ENCODE measurements around the gene MYRF. TPM values are rescaled to one million over a fixed set of nuclear protein-coding genes. Genes with fewer than 3 reads are reported as not detected.

MYRF gene
- total RNA-seq, 1 donor from 2014 or later = 10.4 TPM

DNA sequence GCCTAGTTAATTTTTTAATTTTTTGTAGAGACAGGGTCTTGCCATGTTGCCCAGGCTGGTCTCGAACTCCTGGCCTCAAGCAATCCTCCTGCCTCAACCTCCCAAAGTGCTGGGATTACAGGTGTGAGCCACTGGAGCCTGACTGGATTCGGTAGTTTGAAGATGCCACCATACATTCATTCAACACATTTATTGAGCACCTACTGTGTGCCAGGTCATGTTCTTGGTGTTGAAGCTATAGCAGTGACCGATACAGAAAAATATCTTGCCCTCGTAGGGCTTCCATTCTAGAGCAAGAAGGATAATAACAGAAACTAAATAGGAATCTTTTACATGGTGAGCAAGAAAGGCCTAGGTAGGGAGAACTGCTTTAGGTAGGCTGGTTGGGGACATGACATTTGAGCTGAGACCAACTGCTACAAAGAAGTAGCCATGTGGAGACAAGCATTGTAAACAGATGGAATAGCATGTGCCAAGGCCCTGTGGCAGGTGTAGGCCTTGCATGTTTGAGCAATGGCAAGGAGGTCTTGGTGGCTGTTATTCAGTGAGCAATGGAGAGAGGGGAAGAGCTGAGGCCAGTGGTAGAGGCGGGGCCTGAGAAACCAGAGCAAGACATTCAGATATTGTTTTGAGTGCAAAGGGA lies 1.7 kb upstream of the MYRF start:
- ATAC-seq (no peak), DNase-seq (ENCODE audit: low spot score) (no peak)
- intact Hi-C loops (cut with DNase I) = no loop called here

DNA sequence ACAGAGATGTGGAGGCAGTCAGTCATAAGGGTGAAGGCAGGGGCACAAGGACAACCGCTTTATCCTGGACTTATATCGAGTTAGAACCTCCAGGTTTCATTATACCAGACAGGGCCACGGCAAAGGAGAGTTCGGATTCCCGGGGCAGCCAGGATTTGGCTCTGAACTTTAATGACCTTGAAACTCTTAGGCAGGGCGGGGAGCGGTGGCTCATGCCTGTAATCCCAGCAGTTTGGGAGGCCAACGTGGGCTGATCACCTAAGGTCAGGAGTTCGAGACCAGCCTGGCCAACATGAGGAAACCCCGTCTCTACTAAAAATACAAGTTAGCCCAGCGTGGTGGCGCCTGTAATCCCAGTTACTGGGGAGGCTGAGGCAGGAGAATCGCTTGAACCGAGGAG lies 1.1 kb upstream of the MYRF start:
- ATAC-seq (no peak), DNase-seq (ENCODE audit: low spot score) (no peak)
- intact Hi-C loops (cut with DNase I) = no loop called here

DNA sequence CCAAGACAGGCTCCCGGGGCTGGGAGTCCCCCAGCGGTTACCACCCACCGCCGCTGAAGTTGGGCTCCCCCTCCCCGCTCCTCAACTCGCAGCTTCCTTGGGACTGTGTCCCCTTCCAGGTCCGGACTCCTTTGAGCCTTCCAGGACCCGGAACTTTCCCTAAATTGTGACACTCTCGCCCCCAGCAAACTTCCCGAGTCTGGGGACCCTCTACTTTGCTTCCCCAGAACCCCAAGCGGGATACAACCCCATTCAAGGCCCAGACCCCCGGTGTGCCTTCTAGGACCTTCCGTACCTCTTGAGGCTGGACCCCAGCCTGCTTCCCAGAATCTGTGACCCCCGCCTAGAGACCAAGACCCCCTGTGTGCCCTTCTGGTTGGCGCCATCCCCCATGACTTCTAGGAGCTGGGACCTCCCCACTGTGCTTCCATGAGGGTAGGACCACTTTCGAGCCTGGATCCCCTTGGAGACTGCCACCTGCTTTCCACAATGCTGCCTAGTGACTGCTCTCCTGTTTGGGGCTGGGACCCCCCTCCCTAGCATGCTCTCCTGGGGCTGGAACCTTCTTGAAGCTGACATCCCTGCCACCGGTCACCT lies 587 bp downstream of the MYRF start:
- intact Hi-C loops (cut with DNase I) = no loop called here
- DNase-seq (ENCODE audit: low spot score) = no peak
- no peak for ATAC-seq

DNA sequence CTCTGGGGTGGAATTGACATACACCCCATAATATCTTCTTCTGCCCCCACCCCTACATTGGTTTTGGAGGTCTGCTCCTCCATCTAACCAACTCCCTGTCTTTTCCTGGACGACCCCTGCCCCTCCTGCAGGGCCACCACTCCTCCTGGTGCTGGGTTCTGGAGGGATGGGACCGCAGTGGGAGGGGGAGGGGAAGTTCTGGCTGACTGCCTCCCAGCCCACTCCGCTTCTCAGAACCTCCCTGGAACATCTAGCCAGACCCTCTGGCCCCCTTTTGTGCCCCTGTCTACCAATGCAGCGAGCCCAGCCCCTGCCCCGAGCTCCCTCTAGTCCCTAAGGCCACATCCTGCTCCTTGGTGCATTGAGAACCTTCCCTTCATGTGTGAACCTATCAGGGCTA lies 1.2 kb downstream of the MYRF start:
- no peak for DNase-seq (ENCODE audit: low spot score)
- intact Hi-C loops (cut with DNase I) = no loop called here
- ATAC-seq = no peak

DNA sequence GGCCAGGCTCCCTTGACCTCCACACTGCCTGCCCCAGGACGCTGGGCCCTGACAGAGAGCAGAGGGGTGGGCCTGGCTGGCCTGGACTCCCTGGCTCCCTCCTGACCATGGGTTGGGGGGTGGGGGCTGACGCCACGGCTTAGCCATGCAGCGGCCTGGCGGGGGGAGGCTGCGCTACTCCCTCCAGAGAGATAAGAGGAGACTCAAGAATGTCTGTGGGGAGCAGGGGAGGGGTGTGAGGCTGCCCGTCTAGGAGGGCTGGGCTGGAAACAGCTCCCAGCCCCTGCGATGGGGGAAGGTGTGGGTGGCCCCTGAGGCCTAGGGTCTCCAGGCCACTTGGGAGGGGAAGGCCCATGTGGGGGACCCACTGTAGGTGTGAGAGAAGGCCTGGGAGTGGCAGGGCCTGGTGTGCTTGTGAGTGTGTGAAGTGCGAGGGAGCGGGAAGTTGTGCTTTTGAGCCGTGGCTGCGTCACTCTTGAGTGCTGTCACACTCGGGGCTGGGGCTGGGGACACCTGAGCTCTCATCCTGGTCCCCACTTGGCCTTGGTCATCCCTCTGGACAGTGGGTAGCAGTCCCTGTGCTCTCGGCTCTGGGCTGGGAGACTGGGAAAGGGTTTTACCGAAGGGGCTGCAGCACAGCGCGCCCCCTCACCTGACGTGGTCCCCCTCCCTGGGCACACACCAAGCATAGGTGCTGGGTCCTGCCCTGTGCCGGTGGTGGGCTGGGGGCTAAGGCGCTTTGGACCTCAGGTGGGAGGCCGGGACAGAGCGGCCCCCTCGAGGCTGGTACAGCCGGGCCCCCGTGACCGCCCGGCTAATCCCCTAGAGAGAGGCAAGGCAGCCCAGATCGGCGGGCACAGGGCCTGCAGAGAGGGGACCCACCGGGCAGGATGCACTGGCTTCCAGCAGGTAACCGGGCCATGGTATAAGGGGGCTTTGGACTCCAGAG lies 2.4 kb downstream of the MYRF start:
- ATAC-seq = no peak
- intact Hi-C loops (cut with DNase I) = no loop called here
- DNase-seq (ENCODE audit: low spot score) = no peak

DNA sequence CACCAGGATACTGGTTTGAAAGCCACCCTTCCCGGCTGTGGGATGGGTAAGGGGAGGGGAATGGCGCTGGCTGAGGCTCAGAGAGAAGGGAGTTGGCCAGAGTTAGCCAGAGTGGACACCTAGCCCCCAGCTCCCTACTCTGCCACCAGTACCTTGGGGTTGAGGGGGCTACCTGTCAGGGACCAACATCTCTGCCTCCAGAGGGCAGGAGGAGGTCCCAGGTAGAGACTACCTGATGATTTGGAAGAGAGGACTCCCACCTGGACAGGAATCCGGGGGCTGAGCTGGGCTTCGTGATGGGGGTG lies 3.7 kb downstream of the MYRF start:
- intact Hi-C loops (cut with DNase I) = no loop called here

DNA sequence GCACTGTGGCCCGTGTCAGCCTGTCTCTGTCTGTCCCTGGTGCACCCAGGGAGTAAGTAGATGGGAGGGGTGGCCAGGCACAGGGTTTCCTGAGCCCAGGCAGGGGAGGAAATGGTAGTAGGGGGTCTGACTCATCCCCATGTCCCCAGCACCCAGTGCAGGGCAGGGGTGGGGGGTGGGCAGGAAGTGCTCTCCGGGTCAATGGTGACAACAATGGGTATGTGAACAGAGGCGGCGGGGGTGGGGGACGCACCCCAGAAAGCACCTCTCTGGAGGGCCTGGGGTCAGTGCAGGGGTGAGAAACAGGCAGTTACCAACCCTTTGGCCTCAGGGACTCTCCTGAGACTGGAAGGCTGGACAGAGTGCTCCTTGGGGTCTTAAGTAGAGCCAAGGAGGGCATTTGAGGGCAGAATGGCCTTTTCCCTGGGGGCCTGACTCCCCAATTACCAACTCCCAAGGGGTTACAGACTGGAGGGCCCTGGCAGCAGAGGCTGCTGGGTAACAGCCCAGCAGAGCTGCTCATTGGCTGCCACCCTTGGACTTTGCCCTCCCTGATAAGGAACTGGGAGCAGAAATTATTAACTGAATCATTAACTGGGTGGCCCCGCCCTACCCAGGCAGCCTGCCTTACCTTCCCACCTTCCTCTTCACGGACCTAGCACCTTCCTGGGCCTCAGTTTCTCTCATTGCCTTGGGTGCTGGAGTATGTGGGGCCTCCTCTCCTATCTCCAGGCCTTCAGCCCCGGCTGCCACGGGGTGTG lies 4.2 kb downstream of the MYRF start:
- ATAC-seq = no peak
- no peak for DNase-seq (ENCODE audit: low spot score)
- intact Hi-C loops (cut with DNase I) = no loop called here

More for the DNA sequence above, 3.7 kb downstream of the MYRF start:
- ATAC-seq = no peak
- no peak for DNase-seq (ENCODE audit: low spot score)

DNA sequence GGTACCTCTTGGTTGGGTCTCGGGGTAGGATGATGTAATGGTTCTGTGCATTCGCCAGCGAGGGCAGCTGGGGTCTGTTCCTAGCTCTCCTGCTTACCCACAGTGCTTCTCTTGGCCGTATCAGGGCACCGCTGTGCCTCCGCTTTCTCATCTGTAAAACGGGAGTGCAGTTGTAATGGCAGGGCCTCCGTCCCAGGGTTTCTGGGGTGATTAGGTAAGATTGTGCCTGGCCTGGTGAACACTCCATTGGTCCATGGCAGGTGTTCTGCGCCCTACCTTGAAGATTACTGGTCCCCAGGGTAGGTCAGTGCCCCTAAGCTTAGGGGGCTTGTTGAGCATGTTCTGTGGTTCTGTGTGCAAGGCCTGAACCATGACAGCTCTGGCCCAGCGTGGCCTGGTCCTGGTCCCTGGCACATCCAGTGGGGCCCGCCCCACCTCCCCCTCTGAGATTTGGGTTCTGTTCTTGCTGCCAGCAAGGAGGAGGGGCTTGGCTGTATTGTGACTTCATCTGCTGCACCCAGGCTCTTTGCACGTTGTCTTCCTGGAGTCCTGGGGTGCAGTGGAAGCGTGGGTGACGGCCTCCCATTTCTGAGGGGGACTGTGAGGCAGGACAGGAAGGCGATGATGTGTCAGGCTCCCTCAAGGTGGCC lies 4.9 kb downstream of the MYRF start:
- ATAC-seq (no peak), DNase-seq (ENCODE audit: low spot score) (no peak)
- intact Hi-C loops (cut with DNase I) = no loop called here

DNA sequence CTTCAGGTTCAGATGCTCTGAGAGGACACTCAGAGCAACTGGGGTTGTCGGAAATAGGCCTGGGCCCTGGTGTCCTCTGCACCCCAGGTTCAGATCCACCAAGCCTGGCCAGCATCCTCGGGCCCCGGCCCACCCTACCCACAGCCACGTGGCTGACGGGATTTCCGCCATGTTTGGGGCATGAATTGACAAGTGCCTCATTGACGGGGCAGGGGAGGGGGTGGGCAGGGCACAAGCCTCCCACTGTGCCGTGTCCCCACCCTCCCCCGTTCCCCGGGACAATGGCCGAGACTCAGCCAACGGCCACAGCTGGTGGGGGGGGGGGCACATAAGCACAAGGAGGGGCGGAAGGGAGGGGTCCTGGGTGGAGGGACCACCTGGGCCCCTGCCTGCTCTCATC lies 8.5 kb downstream of the MYRF start:
- intact Hi-C loops (cut with DNase I) = no loop called here
- no peak for DNase-seq (ENCODE audit: low spot score)
- ATAC-seq = no peak

DNA sequence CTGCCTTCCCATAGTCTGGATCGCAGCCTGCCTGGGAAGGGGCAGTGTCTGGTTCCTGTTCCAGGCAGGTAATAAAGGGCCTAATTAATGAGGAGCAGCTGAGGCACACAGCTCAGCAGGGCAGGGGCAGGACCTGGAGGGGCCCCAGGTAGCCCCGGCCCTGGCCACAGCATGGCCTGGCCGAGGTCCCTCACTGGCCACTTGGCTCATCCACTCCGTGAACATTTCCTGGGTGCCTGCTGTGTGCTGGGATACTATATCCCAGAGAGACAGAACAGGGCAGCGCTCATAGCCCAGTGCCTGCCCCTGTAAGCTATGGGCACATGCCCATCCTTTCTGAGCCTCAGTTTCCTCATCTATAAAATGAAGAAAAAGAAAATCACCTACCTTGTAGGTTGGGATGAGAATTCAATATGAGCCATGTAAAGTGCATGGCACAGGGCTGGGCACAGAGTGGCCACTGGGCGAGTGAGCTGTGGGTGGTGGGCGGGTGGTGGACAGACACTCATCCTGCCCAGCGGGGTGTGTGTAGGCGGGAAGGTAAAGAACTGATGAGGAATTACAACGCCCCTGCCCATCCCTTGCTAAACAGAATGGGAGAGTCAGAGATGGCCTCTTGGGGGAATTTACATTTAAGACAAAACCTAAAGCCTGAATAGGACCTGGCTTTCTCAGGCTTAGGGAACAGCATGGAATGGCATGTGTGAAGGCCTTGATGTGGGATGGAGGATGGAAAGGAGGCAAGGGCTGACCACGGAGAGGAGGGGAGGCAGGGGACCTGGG lies 9.2 kb downstream of the MYRF start:
- ATAC-seq = no peak
- intact Hi-C loops (cut with DNase I) = no loop called here
- DNase-seq (ENCODE audit: low spot score) = no peak

DNA sequence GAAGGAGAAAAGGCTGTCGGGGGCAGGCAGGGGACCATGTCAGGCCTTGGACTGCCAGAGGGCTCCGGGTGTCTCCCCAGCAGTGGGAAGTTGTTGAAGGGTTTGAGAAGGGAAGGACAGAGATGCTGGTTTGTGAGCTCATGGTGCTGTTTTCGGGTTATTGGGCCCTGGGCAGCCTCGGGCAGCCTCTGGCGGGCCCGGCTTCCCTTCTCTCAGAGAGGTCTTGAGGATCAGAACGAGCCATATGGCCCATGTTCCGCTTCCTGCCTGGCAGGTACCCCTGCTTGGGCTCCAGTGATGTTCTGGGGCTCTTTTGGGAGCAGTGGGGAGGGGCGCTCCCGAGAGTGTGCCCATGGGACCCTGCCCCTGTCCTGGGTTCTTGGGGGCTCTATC lies 9.8 kb downstream of the MYRF start:
- intact Hi-C loops (cut with DNase I) = no loop called here
- DNase-seq (ENCODE audit: low spot score) = no peak
- ATAC-seq = no peak

DNA sequence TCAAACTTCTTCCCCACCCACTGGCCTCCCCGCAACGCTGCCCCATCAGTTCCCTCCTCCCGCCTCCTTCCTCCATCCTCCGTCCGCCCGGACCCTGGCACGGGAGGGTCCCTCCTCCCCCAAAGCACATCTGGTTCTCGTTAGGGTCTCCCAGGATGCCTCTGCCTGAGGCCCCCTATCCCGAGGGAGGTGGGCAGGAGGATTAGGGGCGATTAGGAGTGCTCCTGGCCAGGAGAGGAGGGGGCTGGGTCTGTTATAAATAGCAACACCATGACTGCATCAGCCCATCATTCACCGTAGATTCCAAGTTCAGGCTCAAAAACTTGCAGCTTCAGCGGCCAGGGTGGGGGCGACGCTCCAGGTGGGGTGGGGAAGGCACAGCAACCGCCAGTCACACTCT lies 10.4 kb downstream of the MYRF start:
- ATAC-seq = no peak
- intact Hi-C loops (cut with DNase I) = no loop called here
- DNase-seq (ENCODE audit: low spot score) = no peak

DNA sequence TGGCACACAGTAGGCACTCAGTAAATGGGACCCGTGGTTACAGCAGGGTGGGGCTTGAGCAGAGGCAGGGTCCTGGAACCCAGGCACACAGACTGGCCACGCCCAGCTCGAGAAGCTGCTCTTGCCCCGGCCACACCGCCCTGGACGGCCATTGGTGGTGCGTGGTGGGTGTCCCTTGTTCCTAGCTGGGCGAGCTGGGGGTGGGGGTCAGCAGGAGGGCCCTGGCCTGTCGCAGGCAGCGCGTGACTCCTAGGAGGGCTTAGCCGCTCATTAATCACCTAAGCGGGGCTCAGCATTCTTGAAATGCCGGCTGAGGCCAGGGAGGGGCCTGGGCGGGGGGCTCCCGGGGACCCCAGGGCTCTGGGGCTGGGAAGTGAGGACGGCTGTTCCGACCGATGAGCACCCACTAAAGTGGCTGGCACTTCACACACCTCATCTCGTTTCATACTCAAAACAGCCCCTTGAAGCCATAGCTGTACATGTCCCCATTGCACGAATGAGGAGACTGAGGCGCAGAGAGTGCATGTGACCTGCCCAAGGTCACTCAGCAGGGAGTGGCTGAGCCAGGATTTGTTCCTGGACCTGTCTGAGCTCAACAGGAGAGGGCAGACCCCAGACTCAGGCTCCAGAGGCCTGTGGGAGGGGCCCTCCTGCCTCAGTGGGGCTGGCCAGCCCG lies 11.6 kb downstream of the MYRF start:
- ATAC-seq (no peak), DNase-seq (ENCODE audit: low spot score) (no peak)

DNA sequence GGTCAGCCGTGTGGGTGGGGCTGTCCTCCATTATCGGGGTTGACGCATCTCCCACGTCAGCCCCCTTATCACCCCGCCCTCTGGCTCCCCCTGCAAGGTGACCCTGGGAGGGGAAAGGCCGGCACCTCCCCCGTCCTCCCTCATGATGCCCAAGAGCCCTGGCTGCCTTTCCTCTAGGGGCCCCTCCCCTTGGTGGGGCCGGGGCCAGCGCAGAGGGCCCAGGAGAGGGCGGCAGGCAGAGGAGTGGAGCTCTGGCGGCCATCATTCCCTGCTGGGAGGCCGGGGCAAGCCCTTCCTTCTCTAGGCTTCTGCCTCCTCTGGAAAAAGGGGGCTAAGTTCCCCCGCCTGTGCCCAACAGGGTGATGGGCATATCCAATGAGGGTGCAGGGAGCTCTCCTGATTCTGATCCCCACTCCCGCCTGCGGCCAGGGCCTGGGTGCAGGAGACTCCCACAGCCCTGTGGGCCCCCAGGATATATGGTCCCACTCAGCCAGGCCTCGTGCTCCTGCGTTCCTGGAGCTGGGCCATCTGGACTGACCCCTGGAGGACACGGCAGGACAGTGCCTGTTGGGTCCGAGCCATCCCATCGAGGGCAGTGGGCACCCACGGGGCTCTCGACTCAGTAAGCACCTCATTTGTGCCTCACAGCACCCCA lies 12.3 kb downstream of the MYRF start:
- DNase-seq (ENCODE audit: low spot score) = no peak
- no peak for ATAC-seq

More for the DNA sequence above, 11.6 kb downstream of the MYRF start:
- intact Hi-C loops (cut with DNase I) = no loop called here

DNA sequence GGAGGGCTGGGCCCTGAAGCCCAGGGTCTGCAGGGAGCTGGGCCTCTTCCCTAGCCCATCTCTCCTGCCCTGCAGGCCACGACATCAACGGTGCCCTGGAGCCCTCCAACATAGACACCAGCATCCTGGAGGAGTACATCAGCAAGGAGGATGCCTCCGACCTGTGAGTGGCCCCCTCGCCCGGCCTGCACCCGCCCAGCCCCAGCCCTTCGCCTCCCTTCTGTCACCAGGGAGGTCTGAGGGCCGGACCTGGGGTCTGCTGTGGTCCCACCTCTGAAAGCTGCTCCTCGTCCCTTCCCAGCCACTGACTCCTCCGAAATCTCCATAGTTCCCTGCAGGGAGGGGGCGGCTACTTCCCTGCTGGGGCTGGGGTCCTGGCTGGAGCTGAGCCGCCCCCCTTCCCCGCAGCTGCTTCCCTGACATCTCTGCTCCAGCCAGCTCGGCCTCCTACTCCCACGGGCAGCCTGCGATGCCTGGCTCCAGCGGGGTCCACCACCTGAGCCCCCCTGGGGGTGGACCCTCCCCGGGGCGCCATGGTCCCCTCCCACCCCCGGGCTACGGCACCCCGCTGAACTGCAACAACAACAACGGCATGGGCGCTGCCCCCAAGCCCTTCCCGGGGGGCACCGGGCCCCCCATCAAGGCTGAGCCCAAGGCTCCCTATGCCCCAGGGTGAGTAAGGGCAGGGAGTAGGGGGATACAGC lies 13.3 kb downstream of the MYRF start:
- ATAC-seq = no peak
- no peak for DNase-seq (ENCODE audit: low spot score)
- intact Hi-C loops (cut with DNase I) = no loop called here

More for the DNA sequence above, 12.3 kb downstream of the MYRF start:
- intact Hi-C loops (cut with DNase I) = no loop called here

DNA sequence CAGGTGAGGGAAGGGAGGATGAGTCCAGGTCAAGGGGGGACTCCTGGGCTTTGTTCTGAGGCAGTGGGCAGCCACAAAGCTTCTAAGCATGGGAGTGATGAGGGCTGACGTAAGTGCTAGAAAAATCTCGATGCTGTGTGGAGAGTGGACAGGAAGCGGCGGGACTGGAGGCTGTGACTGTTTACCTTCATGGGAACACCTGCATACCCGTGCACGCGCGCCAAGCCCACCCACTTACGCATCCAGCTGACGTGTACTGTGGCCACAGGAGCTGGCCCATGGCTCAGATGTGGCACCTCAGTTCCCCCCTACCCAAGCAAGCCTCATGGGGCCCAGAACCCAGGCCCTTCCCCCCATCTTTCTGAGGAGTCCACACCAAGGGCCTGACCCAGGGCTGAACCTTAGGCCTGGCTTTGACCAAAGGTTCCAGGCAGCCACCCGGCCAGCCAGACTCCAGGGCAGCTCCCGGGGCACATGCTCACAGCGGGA lies 14.0 kb downstream of the MYRF start:
- intact Hi-C loops (cut with DNase I) = no loop called here
- DNase-seq (ENCODE audit: low spot score) = no peak
- no peak for ATAC-seq

All from sciatic nerve (tissue), 2 donors.